GM18873 (cell line): ENCODE data around the gene CPEB1.
"Not testable (repeated sequence)": the region's sequence is repeated elsewhere in the genome, so short reads cannot be mapped to it uniquely, and the experiment has no call there.

Experiments
- ATAC-seq: cut with Tn5 transposase; IDR thresholded peaks from one replicate; pipeline ENCODE4 v1.9.1; 2021; ENCODE audit warnings: mild to moderate bottlenecking, moderate library complexity, moderate number of reproducible peaks; ENCODE audit not compliant: unreplicated experiment, low FRiP score

The CPEB1 gene

DNA sequence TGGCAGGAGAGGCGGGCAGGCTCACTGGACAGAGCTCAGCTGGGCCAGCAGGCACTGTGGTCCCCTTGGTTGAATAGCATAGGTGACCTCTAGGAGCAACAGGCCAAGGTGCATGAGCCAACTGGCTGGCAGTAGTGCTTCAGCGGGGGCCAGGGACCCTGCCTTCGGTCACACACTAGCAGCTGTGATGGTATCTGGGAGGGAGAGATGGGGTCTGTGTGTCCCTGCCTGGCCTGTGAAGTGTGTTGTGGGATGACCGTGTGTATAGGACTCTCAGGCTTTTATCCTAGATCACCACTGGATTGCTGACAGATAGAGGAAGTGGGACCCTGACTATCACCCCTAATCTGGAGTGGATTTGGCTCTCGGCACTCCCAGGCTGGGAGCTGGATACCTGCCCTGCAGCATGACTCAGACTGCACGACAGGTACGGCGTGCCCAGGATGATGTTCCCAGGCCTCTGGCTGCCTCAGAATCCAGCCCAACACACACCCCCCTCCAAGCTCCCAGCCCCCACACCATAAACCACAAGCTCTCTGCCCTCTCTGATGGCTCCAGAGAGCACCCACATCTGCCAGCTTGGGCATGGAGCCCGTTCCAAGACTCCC is 114.7 kb downstream of the CPEB1 start:
- no peak for ATAC-seq

DNA sequence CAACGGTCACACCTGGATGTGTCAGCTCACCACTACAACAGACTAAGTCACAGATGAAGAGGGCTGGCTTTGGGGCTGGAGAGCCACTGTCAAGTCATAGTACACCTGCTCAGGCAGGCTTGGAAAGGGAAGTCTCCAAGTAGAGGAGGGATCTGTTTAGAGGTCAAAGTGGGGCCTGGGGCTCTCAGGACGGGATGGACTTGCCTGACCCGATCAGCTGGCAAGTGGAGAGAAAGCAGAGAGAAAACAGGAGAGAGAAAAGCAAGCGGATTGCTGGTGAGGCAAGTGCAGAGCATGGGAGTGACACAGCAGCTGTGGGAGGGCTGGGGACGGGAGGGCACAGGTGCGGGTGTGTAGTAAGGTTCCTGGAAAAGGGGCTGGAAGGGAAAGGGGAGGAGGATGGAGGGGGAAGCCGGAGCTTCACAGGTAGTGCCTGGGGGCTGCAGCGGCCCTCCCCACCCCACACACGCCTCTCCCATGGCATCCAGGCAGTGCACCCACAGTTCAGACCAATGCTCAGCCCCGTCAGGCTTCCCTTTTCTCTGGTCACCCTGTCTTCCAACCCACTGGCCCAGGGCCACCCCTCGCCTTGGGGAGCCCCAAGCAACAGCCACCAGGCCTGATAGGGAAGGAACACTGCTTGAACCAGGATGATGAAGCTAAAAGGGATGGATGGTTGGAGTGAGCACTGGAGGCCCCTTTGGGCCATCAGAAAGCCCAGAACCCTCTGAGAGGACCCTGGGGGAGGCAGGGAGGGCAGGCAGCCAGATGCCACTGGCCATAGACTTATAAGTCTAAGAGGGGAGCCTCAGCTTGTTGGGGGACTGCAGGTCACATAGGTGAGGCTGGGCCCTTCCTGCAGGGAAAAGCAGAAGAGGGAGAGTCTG is 115.4 kb downstream of the CPEB1 start:
- ATAC-seq, result no peak

DNA sequence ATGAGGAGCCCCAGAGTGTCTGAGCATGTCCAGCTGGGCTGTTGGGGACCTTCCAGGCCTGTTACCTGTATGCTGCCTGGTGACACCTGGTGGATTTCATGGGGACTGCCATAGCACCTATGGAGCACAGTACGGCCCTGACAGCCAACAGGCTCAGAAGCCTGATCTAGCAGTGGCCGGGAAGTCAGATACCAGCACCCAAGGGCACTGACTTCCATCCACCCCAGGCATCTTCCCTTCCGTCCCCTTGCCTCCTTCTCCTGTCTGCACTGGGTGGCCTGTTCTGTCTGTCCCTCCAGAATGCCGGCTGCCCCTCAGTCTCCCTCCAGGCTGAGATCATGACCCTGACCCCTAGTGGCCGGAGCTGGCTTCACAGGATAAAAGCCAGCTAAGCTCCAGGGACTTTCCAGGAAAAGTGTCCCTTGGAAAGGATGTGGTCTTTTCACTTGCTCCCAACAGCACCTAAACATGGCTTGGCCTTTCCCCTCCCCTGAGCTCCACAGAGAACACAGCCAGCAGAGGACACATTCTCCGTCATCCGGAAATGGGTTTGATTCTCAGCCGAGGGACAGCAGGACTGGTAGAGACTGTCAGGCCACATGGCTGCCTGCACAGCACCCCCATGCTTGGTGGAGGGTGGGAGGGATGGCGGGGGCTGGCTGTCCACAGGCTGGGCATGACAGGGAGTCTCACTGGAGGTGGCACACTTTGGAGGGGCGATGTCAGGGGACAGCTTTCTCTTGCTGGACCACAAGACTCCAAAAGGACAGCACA is 116.4 kb downstream of the CPEB1 start:
- ATAC-seq, result no peak

DNA sequence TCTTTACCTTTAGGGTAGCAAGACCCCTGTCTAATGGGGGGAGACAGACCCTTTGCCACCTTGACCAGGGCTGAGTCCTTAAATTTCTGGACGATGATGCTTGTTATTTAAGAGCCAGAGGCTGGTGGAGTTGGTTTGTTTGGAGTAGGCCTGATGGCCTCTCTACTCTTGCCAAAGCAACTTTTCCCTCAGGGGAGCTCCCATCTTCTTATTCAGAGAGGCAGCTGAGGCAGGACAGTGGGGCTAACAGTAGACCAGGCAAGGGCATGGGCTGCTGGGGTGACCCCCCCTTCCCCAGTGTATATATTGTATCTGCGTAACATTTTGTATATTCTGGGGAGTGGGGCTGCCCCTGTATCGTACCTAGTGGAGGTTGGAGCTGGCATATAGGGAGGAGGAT is 117.2 kb downstream of the CPEB1 start:
- ATAC-seq, result no peak

DNA sequence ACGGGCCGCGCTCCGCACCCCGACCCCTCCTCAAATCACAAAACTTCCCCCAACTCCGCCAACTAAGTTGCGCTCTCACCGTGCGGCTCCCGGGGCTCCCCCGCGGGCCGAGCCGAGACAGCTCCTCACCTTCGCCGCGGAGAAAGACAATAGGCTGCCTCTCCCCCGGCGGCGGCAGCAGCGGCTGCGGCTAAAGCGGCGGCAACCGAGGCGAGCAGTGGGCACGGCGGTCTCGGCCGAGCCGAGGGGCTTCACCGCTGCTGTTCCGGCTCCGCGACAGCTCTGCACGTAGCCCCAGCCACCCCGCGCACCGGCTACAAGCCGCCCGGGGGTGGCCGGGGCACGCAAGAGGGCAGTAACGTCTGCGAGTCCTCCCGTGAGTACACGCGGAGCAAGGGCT is 133.6 kb downstream of the CPEB1 start:
- ATAC-seq, result not testable (repeated sequence)

DNA sequence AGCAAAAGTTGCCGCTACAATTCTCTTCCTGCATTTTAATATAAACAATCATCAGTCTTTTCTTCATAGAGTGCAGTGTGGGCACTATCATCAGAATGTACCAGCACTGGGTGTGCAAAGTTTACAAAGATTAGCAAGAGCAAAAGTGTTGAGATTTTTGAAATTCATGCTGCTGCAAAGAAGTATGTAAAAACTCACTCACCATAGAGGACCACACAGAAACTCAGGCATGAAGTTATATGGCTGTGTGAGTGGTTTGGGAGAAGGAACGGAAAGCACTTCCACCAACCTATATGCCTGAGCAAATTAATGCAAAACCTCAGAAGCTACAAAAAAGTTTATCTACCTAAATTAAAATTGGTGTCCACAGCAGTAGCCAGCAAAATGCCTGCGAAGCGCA is 139.5 kb downstream of the CPEB1 start:
- not testable (repeated sequence) for ATAC-seq

DNA sequence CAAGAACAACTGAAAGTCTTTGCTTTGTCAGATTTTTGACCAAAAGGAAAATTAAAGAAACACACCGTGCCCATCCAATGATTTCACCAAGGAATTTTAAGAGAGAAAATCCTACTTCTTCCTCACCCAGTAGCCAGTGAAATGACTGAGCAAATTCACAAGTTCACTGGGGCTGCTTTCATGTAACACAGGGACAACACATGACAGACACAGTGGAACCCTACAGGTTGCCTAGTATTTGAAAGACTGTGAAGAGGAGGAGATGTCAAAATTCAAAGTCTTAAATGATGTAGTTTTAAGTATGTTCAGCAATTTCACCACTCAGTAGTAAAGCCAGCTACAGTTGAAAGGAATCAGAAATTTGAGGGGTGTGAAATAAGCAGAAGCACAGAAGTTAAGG is 140.1 kb downstream of the CPEB1 start:
- not testable (repeated sequence) for ATAC-seq

DNA sequence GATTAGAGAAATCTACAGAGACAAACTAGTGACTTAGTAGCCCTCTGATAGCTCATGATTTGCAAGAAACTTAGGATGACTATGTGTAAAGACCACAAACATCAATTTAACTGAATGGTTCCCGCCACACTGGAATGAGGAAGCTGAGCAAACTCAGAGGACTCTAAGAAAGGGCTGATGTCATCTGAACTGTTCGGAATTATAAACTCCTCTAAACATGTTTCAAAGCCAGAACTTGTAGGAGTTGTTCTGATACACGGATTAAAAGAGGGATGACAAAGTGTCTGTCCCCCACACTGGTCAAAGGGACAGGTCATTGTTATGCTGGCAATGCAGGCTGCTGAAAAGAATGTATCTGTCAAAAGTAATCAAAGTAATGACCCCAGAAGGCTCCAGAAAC is 141.3 kb downstream of the CPEB1 start:
- not testable (repeated sequence) for ATAC-seq

DNA sequence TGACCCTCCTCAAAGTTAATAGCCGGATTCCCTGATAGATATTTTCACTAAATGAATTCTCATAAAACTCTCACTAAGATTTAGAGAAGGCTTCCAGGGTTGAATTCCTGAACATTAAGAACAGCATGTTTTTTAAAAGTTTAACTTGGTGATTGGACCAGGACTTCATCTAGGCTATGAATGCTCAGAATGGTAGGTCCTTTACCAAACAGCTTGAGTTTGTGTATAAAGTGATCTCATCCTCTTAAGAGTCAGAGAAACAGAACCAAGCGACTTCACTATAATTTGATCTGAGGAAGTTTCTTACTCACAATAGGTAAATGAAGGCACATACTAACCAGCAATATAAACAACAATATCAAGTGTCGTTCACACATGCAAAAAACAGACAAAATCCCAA is 143.1 kb downstream of the CPEB1 start:
- not testable (repeated sequence) for ATAC-seq

DNA sequence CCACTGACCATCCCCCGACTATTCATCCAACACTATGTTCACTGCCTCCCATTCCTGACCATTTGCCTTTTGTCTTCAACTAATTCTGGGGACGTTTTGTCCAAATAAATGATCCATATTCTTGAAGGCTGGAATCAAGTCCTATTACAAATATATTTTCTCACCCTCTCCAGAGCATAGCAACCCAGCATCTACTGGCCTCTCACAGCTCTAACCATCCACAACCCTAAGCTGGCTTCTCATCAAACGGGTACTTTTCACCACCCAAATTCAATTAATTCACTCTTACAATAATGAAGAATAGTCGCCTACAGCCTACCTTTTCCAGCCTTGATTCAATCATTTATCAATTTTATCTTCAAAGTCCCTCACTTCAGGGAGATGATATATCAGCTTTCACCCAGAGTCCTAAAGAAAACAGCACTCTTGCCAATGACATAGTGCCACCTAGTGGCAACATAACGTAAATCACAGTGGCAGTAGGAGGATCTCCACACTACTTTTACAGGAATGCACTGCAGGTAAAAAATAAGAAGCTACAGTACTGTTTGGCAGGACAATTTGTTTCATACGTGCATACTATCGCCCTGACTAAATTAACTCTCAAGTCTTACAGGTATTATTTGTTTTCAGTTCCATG is 144.3 kb downstream of the CPEB1 start:
- not testable (repeated sequence) for ATAC-seq

DNA sequence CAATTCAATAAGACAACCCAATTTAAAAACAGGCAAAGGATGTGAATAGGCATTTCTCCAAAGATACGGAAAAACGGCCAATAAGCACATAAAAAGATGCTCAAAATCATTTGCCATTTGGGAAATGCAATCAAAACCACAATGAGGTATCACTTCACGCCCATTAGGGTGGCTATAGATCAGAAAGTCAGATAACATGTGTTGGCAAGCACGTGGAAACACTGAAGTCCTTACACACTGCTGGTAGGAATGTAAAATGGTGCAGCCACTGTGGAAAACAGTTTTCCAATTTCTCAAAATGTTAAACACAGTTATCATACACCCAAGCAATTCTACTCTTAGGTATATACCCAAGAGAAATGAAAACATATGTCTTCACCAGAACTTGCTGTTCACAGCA is 146.4 kb downstream of the CPEB1 start:
- ATAC-seq, result not testable (repeated sequence)

DNA sequence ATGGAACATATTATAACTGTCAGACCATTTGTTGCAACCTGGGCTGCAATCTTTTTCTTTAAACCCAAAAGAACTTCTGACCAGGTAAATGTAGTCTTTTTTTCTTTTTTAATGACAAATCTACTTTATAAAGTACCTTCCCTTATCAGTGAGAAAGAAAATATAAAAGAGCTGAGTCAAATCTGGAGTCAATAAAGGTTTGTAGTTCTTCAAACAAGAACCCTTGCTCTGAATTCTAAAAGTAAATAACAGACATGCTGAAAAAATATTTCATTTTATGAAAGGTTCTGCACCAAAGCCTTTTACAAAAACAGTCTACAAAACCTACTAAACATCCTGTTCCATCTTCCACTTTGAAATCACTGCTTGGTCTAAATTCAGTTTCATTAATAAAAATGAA is 149.2 kb downstream of the CPEB1 start:
- not testable (repeated sequence) for ATAC-seq
